ENCODE measurements around the gene ALMS1.

- no peak for TF ChIP-seq CTCF (conservative IDR thresholded peaks at IDR 0.05; ENCODE audit: low read length)
- no peak for TF ChIP-seq EZH2phosphoT487 (IDR thresholded peaks at IDR 0.05; ENCODE audit: borderline replicate concordance, low read depth, low read length)
These were observed 11.4 kb upstream of the ALMS1 start for GRCh38 chr2:73374269-73374668.
